Activated CD4-positive, alpha-beta T cell treated with anti-CD3 and anti-CD28 coated beads for 1 hour (primary cell): ENCODE results near the gene KL.

ENCODE experiments used
- DNase-seq: peaks from one replicate; pipeline ENCODE4 v3.0.0-alpha.2; 2020

KL gene

GRCh38 chr13:33016414-33017322 lies at the start of gene KL:
KL (plus strand) TSS chr13:33016423; CDS start chr13:33016441, 18 bp downstream.
- DNase-seq, result no peak

DNA sequence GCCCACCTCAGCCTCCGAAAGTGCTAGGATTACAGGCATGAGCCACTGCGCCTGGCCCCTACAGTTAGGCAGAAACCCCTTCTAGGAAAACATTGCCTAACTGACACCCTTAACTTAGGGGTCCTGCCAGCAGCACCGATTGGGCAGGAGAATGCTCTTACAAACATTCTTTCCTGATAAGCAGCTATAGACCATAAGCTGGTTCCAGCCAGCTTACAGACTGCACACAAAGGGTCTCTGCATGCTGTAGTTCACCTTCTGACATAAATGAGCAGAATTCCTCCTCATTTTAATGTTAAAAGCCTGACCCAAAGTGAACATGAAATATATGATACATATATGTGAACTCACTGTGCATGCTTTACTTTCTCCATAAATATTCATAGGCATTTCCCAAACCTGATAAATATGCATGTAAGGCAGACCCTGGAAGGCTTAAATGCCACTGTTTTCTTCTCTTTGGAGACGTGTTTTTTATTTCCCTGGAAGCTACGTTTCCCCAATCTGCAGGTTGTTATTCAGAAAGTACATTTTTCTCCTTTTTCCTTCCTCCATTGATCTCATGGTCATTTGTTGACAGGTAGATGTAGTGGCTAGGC lies 48.5 kb upstream of the KL start:
- DNase-seq, result no peak

DNA sequence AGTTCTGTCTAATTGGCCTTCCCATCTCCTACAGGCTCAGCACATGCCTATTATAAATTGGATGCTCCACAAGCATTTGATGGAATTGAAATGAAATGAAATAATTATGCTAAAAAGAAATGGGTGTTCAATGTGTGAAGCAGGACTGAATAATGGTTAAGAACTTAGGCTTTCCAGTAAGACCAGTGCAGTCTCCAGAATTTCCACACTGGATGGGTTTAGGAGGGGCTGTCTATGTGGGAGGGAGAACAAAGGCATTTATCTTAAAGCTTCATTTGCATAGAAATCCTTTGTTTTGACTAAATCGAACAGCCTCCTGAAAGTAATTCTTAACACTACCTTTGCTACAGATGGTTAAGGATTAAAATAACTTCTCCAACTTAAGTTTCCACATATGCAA lies 47.9 kb upstream of the KL start:
- no peak for DNase-seq

- no peak for DNase-seq
These were observed 47.4 kb upstream of the KL start for GRCh38 chr13:32968793-32969192.

DNA sequence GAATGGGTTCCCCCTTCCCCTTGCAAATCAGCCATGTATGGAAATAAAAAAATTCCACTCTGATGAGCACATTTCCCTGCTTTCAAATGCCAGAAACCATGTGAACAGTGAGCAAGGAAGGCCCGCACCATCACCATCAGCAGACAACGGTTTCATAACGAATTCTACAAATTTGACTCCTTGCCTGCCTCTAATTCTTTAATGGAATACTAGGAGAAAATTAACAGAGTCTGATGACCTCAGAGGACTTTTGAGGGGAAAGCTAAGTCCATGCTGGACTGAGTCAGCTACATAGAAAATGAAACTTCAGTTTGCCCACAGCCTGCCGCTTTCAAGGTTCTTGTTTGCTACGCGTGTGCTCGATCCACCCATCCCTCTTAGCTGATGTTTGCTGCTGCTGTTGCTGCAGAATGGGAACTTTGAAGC lies 46.7 kb upstream of the KL start:
- no peak for DNase-seq

DNA sequence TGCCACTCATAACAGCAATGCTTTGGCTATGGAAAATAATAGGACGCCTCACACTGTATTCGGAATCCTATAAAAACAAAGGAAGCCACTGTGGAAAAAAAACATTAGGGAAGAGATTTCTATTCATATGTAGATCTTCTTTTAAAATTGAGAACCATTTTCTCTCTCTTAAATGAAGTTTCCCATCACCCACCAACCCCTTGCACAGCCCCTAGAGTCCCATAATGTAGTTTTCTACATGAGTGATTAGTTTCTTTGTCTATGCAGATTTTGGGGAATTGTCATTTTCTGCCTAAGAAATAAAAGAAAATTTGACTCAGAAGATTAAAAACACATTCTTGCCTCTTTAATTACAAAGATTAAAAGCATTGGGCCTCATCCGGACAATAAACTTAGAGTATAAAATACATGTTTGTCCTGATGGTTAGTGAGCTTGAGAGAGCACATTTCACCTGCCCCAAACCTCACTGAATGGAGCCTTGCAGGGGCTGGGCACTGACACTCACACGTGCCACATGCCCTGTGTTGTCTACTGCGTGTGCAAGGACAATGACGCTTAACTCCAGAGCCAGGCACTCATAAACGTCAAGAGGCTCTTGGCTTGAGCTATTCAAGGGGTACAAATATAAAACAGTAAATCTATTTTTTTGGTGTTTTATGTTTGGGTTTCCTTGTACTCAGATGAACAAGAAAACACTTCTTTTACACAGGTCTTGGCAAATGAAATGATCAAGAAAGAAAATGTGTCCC lies 40.0 kb upstream of the KL start:
- DNase-seq, result no peak

DNA sequence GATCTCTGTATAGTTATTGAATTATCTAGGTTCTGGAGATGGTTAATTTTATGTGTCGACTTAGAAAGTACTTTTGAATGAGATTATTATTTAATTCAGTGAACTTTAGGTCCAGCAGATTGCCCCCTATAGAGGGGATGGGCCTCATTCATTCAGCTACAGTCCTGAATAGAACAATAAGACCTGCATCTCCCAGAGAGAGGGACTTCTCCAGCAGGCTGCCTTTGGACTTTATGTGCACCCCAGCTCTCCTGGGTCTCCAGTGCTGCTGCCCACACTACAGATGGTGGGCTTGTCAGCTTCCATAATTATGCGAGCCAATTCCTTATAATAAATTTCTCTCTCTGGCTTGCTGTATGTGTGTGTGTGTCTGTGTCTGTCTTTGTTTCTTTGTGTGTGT lies 39.3 kb upstream of the KL start:
- no peak for DNase-seq

DNA sequence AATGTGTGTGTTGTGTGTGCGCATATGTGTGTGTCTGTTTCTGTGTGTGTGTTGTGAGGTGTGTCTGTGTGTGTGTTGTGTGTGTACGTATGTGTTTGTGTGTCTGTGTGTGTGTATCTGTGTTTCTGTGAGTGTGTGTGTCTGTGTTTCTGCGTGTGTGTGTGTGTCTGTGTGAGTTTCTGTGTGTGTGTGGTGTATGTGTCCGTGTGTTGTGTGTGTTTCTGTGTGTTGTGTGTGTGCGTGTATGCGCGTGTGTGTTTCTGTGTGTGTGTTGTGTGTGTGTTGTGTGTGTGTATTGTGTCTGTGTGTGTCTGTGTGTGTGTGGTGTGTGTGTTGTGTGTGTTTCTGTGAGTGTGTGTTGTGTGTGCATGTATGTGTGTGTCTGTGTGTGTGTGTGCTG lies 38.9 kb upstream of the KL start:
- no peak for DNase-seq

DNA sequence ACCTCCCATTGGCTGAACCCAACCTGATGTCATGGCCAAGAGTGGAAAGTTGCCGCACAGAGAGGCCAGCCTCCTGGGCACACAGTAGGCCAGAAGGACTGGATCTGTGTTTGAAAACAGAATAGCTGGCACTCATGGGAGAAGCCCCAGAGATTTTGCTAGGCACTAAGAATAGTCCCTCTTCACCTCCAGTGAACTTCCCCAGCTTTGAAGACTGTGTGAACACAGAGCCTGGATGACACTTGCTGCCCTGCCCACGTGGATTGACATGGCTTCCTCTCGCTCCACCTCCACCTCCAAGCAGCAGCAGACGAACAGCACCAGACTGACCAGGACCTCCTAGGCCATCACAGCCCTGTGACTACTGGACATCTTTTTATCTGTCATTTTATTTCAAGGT lies 37.9 kb upstream of the KL start:
- DNase-seq, result no peak

DNA sequence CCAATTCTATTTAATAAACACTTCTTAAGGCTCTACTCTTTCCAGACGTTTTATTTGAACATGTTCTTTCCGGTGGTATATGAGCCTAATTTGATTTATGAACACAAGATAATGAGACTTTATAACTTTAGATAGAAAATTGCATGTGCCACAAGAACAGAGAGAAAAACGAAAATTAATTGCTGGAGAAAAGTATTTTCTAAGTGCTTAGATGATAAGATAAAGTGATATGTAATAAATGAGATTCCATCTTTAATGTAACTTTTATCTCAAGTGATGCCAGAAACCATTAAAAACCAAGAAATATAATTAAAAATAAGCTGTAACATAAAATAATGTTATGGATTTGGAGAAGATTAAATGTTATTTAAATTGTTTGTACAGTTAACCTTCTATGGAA lies 33.2 kb upstream of the KL start:
- DNase-seq, result no peak

DNA sequence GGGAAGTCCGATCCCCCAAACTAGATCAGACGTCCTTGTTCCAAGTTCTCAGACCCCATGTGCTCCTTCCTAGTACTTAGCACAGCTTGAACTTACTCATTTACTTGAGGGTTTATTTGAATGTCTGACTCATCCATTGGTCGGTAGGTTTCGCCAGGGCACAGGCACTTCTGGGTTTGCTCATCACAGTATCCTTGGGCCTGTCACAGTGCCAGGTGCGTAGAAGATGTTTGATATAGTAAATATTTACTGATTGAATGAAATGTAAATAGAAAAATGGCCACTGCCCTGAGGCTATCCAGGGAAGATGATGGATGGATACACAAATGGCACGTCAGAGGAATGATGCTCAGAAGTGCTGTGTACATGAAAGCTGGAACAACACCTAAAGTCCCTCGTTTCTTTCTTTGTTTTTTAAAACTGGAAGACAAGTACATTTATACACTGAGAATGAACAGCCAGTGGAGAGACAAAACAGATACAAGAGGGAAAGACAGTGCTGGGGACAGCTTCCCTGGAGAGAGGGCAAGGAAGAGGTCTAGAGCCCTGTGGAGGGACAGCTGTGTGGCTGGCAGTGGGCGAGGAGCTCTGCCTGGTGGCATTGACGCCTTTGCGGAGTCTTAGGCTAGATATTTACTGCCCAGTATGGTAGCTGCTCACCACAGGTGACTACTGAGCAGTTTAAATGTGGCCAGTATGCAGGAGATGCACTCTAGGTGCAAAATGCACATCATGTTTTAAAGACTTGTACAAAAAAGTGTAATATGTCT lies 31.2 kb upstream of the KL start:
- DNase-seq, result no peak

GRCh38 chr13:32986552-32986951 lies 29.7 kb upstream of the KL start:
- no peak for DNase-seq

- DNase-seq, result no peak
These were observed 28.8 kb upstream of the KL start for GRCh38 chr13:32987462-32987861.

DNA sequence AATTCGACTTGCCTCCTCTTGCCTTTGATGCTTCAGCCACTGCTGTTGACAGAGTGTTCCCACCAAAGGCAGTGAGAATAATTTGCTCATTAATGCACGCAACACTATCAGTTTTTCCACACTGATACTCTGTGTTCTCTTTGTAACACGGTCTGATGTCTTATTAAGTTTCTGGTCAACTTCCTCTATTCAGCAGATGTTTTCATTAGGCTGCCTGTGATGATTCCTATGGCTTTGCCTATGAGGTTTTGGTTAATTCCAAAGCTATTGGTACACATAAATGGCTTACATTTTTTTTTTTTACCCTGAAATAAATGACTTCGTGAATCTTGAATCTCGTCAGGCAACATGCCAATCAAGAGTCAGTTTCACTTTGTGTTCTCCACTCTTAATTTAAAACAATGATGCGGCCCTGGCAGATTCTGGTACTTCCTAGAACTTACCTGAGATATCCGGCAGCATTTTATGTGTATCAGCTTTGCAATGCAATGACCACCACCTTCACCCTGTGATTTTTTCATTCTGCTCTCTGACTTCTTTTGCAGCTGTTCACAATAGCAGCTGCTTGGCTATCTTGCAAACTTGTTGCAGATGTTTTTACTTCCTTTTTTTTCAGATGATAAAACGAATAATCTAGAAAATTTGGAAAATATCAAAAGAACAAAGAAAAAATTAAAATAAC lies 27.5 kb upstream of the KL start:
- DNase-seq, result no peak

GRCh38 chr13:32989290-32989667 lies 26.9 kb upstream of the KL start:
- DNase-seq, result no peak

DNA sequence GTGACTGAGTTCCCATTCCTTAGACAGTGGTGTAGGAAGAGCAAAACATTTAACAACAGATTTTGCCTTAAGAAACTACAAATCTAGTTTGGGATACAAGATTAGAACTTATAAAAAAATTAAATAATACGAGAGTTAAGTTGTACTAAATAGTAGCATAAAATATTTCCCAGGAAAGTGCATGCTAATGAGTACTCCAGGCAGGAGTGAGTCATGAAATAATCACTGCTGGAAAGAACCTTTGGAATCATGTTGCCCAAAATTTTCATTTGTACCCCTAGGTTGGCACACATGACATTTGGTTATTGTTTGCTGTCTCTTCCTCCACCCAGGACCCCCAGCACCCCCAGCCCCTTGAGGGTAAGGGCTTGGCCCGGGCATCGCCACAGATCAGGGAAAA lies 26.3 kb upstream of the KL start:
- no peak for DNase-seq

- no peak for DNase-seq
These were observed 23.1 kb upstream of the KL start for GRCh38 chr13:32993145-32993544.

DNA sequence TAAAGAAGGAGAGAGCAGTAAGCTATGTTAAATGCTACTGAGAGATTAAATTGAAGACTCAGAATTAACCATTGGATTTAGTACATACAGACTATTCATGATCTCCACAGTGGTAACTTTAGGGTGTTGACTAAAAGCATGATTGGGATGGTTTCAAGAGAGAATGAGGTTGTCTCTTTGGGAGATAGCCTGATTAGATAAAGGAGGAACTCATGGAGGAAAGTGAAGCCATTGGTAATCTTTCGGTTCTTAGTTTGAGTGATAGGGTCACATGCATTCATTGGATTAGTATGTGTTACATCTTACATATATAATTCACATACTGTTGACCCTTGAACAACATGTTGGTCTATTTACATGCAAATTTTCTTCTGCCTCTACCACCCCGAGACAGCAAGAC lies 18.8 kb upstream of the KL start:
- DNase-seq, result no peak

GRCh38 chr13:32998966-32999365 lies 17.3 kb upstream of the KL start:
- DNase-seq, result no peak

GRCh38 chr13:33000365-33000764 lies 15.9 kb upstream of the KL start:
- no peak for DNase-seq

GRCh38 chr13:33003458-33004019 lies 12.7 kb upstream of the KL start:
- DNase-seq, result no peak

DNA sequence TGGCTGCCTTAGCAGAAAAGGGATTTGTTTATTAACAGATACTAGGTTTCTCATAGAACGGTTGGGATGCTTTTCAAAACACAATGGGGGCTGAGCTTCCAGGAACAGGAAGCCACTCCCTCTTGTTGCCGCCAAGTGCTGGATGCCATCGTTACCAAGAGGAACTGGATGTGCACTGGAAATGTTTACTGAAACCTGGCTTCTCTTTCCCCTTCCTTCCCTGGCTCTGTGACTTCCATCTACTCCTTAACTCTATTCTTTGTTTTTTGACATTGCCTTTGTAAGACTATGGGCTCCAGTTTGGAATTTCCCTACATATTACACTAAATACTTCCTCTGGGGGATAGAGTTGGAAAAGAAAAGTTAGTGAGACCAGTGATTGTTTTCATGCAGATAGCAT lies 11.7 kb upstream of the KL start:
- no peak for DNase-seq
